Activated naive CD8-positive, alpha-beta T cell treated with anti-CD3 and anti-CD28 coated beads, Interleukin-2, amount 10 ng/mL, durations not matched to agents 7 days and 5 days (primary cell): Measurements from ENCODE around the gene WNT7A. TPM values are rescaled to one million over a fixed set of nuclear protein-coding genes. Genes with fewer than 3 reads are reported as not detected.

Experiments used
- ATAC-seq: fragments of 150-1000 bp; cut with Tn5 transposase; one replicate; pipeline ENCODE4 v1.10.0; 2021; ENCODE audit warnings: low read depth, moderate library complexity
- POLR2A ChIA-PET: fragments of 350-600 bp; sonication (Branson Sonifier 250); formaldehyde crosslinking; loops from one replicate; lab custom pipeline; 2021; ENCODE audit warnings: antibody characterized with exemption; lab: Charles Lee
- DNase-seq: peaks from one replicate; pipeline ENCODE4 v3.0.0; 2021
- H3K27ac Mint-ChIP-seq: one replicate; pipeline ENCODE4 v1.8.0; 2022; ENCODE audit warnings: mild to moderate bottlenecking, mixed read lengths
- H3K27me3 Mint-ChIP-seq: one replicate; pipeline ENCODE4 v1.8.0; 2022; ENCODE audit warnings: mild to moderate bottlenecking, moderate library complexity, mixed read lengths
- H3K36me3 Mint-ChIP-seq: one replicate; pipeline ENCODE4 v1.8.0; 2021; ENCODE audit warnings: mild to moderate bottlenecking, mixed read lengths
- H3K4me1 Mint-ChIP-seq: one replicate; pipeline ENCODE4 v1.8.0; 2021; ENCODE audit warnings: mixed read lengths
- H3K4me3 Mint-ChIP-seq: one replicate; pipeline ENCODE4 v1.8.0; 2022; ENCODE audit warnings: mild to moderate bottlenecking, moderate library complexity, mixed read lengths
- H3K9me3 Mint-ChIP-seq: one replicate; pipeline ENCODE4 v1.8.0; 2021; ENCODE audit warnings: mixed read lengths
- total RNA-seq, 2 experiments: library from RNA; stranded (reverse); gene quantifications; one replicate each; pipeline ENCODE4 v1.2.3, GENCODE V29; 2021

WNT7A gene
- total RNA-seq, 2 experiments from 2014 or later = 1.5 TPM

DNA sequence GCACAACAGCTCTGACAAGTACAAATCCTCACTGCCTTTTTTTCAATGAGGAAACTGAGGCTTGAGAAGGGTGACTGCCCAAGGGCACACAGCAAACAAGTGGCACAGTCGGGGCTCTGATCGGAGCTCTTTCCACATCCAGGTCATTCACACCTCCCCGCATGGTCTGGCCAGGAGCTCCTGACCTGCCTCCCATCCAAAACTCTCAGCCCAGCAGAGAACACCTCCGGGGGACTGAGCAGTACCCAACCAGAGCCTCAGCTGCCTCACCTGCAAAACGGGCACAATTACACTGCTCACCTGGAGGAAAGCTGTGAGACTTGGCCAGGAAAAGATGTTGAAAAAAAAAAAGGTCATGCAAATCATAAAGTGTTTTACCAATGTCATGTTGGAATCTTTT, 36.5 kb downstream of the WNT7A start:
- Mint-ChIP-seq H3K27me3 (no peaks in the 10 kb centered on the region), H3K4me1 (no peaks in the 10 kb centered on the region), H3K4me3 (no peak overlapping the region), H3K36me3 (no peaks in the 10 kb centered on the region), H3K27ac (no peak overlapping the region), H3K9me3 (no peaks in the 10 kb centered on the region)
- POLR2A ChIA-PET = interaction anchor here (0.7 kb wide), 1 partner anchor 155 kb away, joined by 3 read pairs; no protein-coding TSS in a partner anchor
- ATAC-seq = no peak
- DNase-seq = no peak

DNA sequence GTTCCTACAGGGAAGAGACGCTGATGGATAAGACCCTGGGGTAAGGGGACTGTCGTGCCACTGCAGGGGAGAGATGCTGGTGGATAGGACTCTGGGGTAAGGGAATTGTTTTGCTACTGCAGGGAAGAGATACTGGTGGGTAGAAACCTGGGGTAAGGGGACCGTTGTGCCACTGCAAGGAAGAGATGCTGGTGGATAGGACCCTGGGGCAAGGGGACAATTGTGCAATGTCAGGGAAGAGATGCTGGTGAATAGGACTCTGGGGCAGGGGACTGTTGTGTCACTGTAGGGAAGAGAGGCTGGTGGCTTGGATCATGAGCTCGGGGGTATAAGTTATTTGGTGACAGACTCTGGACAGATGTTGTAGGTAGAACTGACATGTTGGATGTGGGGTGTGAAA, 37.6 kb downstream of the WNT7A start:
- no peak for DNase-seq
- H3K36me3 Mint-ChIP-seq = no peaks in the 10 kb centered on the region
- POLR2A ChIA-PET = no interaction called here

DNA sequence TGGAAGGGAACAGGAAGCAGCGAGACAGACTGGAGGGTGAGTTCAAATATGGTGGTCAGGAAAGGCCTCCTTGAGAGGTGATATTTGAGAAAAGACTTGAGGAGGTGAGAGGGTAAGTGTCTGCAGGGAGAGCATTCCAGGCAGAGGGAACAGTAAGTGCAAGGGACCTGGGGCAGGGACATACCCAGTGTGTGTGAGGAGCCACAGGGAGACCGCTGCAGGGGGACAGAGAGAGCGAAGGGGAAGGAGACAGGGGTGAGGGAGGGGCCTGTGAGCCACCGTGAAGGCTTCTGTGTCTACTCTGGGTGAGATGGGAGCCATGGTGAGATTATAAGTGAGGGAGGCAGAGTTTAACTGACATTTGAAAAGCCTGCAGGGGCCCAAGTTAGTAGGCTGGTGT, 38.0 kb downstream of the WNT7A start:
- H3K4me3 Mint-ChIP-seq = no peak overlapping the region
- POLR2A ChIA-PET = no interaction called here
- no peaks in the 10 kb centered on the region for H3K4me1 Mint-ChIP-seq
- no peaks in the 10 kb centered on the region for H3K27me3 Mint-ChIP-seq
- DNase-seq = no peak
- H3K36me3 Mint-ChIP-seq = no peaks in the 10 kb centered on the region
- no peak for ATAC-seq
- H3K27ac Mint-ChIP-seq = no peak overlapping the region
- no peaks in the 10 kb centered on the region for H3K9me3 Mint-ChIP-seq

More for the DNA sequence above, 37.6 kb downstream of the WNT7A start:
- H3K27ac Mint-ChIP-seq = no peak overlapping the region
- ATAC-seq = no peak
- H3K27me3 Mint-ChIP-seq = no peaks in the 10 kb centered on the region
- H3K4me3 Mint-ChIP-seq = no peak overlapping the region
- no peaks in the 10 kb centered on the region for H3K4me1 Mint-ChIP-seq
- H3K9me3 Mint-ChIP-seq = no peaks in the 10 kb centered on the region

DNA sequence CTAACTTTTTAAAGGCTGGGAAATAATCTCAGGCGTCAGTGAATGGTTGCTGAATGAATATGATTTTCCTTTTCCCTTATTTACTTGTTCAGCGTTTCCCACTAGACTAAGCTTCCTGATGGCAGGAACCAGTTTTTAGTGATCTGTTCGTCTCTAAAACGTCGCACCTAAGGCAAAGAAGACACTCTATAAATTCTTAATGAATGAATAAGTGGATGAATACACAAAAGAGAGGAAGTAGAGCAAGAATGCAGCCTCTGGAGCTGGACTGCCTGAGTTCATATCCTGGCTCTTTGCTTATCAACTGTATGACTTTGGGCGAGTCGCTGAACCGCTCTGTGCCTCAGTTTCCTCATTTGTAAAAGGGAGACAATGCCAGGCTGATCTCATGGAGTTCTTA, 38.7 kb downstream of the WNT7A start:
- DNase-seq = no peak
- H3K9me3 Mint-ChIP-seq = no peaks in the 10 kb centered on the region
- H3K27ac Mint-ChIP-seq = no peak overlapping the region
- no peaks in the 10 kb centered on the region for H3K36me3 Mint-ChIP-seq
- ATAC-seq = no peak
- H3K4me1 Mint-ChIP-seq = no peaks in the 10 kb centered on the region
- POLR2A ChIA-PET = no interaction called here
- H3K27me3 Mint-ChIP-seq = no peaks in the 10 kb centered on the region
- H3K4me3 Mint-ChIP-seq = no peak overlapping the region

DNA sequence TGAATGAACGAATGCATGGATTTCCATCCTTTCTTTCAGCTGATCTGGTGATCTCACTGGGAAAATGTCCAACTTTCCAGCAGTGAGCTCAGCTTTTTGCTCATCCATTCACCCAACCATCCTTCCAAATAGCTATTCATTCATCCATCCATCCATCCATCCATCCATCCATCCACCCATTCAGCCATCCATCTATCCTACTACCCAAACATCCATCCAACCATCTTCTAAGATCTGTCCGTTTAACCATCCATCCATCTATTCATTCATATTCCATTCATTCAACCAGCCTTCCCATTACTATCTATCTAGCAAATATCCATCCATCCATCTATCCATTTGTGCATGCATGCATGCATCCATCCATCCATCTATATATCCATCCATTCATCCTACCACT, 39.4 kb downstream of the WNT7A start:
- H3K27ac Mint-ChIP-seq = no peak overlapping the region
- no peaks in the 10 kb centered on the region for H3K4me1 Mint-ChIP-seq
- H3K4me3 Mint-ChIP-seq = no peak overlapping the region
- H3K27me3 Mint-ChIP-seq = no peaks in the 10 kb centered on the region
- POLR2A ChIA-PET = no interaction called here
- H3K36me3 Mint-ChIP-seq = no peaks in the 10 kb centered on the region
- H3K9me3 Mint-ChIP-seq = no peaks in the 10 kb centered on the region
- no peak for ATAC-seq
- no peak for DNase-seq

DNA sequence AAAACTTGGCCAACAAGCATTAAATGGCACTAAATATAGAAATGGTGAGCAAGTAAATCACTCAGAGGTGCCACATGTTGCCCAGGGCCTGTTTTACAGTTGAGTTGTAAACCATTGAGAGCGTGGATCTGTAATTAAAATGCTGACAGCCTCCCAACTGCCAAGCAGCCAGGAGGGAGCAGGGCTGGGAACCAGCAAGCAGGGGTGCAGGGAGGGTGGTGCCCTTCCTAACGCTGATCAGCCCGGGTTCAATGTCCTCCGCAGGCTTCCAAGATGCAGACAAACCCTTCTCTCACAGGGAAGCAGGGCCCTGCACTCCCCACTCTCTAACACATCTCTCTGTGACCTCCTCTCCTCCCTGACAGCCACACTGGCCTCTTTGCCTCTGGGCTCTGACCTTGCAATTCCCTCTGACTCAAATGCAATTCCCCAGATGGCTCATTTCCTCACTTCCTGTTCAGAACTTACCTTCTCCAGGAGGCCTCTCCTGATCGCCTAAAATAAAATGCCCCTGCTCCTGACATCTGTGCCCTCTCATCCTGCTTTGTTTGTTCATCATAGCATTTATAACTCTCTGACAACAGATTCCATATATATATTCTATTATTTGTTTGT, 40.0 kb downstream of the WNT7A start:
- Mint-ChIP-seq H3K27me3 (no peaks in the 10 kb centered on the region), H3K9me3 (no peaks in the 10 kb centered on the region), H3K4me3 (no peak overlapping the region), H3K36me3 (no peaks in the 10 kb centered on the region), H3K4me1 (no peaks in the 10 kb centered on the region), H3K27ac (no peak overlapping the region)
- ATAC-seq (no peak), DNase-seq (no peak)
- POLR2A ChIA-PET = no interaction called here

DNA sequence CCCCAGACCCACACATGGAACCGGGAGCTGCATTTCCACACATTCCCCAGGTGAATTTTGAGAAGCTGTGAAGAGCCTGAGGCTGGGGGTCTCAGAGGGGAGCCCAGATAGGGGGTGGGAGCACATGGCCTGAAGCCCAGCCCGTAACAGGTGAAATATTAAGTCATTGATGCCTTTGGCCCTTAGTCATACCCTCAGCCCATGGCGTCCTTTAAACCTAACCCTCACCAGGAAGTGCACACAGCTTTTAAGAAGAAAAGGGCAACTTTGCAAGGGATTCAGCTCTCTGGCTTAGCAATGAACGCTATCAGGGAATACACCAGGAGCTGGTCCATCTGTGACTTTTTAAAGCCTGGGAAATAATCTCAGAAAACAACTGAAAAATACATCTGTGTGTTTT, 40.6 kb downstream of the WNT7A start:
- Mint-ChIP-seq H3K9me3 (no peaks in the 10 kb centered on the region), H3K36me3 (no peaks in the 10 kb centered on the region), H3K4me1 (no peaks in the 10 kb centered on the region)

DNA sequence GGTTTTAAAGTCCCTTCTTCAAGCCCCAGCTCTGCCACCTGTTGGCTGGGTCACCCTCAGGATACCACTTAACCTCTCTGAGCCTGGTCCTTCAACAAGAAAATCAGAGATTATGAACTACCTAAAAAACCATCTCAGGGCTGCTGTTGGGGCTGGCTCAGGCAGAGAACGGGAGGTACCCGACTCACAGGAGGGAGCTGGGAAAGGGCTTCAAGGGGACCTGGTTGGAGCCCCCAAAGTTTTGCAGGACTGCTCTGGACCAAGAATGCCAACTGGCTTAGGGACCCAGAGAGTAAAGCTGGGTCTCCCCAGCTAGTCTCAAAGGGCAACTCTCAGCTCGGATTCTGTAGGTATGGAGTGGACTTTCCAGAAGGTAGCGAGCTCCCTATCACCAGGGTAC, 41.5 kb downstream of the WNT7A start:
- DNase-seq = no peak
- H3K9me3 Mint-ChIP-seq = no peaks in the 10 kb centered on the region
- no peak overlapping the region for H3K27ac Mint-ChIP-seq
- no peaks in the 10 kb centered on the region for H3K4me1 Mint-ChIP-seq
- ATAC-seq = no peak
- no peak overlapping the region for H3K4me3 Mint-ChIP-seq
- no peaks in the 10 kb centered on the region for H3K27me3 Mint-ChIP-seq
- POLR2A ChIA-PET = no interaction called here
- no peaks in the 10 kb centered on the region for H3K36me3 Mint-ChIP-seq

More for the DNA sequence above, 40.6 kb downstream of the WNT7A start:
- no peak for ATAC-seq
- no peak for DNase-seq
- Mint-ChIP-seq H3K27me3 (no peaks in the 10 kb centered on the region), H3K4me3 (no peak overlapping the region), H3K27ac (no peak overlapping the region)
- POLR2A ChIA-PET = no interaction called here

DNA sequence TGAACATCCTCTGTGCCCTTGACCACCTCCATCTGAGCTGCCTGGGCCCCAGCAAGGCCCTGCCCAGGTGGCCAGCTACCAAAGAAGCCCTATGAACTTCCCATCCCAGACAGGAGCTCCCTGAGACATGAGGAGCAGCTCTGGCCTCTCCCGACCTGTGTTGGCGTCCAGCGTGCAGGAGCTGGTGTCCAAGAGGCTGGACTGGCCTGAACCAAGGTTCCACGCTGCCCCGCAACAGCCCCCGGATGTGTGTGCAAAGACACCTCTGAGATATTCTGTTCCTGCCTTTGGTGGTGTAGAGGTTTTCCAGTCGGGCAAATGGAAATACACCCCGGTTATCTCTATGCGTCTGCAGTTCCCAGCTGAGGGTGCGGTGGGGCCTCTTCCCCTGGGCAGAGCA, 42.1 kb downstream of the WNT7A start:
- Mint-ChIP-seq H3K27me3 (no peaks in the 10 kb centered on the region), H3K27ac (no peak overlapping the region), H3K9me3 (no peaks in the 10 kb centered on the region), H3K4me3 (no peak overlapping the region), H3K36me3 (no peaks in the 10 kb centered on the region), H3K4me1 (no peaks in the 10 kb centered on the region)
- no peak for DNase-seq
- ATAC-seq = no peak
- POLR2A ChIA-PET = no interaction called here

DNA sequence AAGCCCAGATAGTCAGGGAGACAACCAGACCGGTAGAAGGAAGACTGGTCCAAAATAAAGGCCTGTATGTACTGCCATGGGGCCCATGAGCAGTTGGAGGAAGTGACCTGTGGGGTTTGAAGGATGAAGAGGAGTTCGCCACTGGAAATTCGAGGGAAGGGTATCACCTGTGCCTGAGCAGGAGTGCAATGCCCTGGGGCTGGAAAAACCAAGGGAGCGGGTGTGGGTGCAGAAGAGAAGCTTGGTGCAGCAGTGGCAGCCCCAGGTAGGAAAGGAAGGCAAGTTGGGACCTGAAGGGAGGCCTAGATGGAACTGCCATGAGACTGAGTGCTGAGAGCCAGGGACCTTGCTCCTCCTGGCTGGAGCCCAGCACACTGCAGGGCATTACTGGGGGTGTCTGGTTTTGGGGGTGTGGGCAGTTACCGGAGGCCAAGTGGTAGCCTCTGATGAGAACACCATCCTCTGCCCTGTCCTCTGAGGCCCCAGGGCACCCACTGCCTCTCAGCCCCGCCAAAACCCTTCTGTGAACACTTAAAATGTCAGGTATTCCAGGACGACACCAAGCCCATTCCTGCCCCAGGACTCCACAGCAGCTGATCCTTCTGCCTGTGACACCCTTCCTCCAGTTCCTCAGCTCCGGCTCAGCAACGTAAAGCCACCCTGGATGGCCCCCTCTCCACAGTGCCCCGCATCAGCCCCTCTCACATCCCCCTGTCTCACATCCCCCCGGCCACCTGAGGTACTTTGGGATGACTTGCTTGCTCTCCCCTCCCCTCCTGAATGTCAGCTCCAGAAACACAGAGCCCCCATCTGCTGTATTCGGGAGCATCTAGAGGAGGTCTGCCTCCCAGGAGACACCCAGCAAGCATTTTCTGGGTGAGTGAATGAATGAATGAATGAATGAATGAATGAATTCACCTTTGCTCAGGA, 42.9 kb downstream of the WNT7A start:
- POLR2A ChIA-PET = no interaction called here
- H3K27ac Mint-ChIP-seq = no peak overlapping the region
- H3K9me3 Mint-ChIP-seq = no peaks in the 10 kb centered on the region

DNA sequence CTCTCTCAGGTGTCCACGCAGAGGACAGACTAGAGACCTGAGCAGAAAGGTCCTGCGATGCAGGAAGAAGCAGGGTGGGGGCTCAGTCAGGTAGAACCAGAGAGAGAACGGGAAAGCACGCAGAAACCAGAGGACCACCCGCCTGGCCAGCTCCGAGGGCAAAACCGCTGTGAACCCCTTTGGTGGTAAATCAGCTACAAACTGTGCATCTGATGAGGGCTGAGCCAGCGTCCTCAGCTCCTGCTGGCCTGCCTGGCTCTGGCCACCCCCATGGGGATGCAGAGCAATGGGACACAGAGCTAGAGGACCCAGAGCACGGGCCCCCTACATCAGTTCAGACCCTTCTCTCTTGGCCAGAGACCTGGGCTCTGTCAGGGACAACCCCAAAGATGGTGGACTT, 44.6 kb downstream of the WNT7A start:
- no peaks in the 10 kb centered on the region for H3K36me3 Mint-ChIP-seq
- POLR2A ChIA-PET = no interaction called here
- no peak for DNase-seq

More for the DNA sequence above, 42.9 kb downstream of the WNT7A start:
- Mint-ChIP-seq H3K4me3 (no peak overlapping the region), H3K36me3 (no peaks in the 10 kb centered on the region), H3K4me1 (no peaks in the 10 kb centered on the region), H3K27me3 (no peaks in the 10 kb centered on the region)
- no peak for ATAC-seq
- no peak for DNase-seq

DNA sequence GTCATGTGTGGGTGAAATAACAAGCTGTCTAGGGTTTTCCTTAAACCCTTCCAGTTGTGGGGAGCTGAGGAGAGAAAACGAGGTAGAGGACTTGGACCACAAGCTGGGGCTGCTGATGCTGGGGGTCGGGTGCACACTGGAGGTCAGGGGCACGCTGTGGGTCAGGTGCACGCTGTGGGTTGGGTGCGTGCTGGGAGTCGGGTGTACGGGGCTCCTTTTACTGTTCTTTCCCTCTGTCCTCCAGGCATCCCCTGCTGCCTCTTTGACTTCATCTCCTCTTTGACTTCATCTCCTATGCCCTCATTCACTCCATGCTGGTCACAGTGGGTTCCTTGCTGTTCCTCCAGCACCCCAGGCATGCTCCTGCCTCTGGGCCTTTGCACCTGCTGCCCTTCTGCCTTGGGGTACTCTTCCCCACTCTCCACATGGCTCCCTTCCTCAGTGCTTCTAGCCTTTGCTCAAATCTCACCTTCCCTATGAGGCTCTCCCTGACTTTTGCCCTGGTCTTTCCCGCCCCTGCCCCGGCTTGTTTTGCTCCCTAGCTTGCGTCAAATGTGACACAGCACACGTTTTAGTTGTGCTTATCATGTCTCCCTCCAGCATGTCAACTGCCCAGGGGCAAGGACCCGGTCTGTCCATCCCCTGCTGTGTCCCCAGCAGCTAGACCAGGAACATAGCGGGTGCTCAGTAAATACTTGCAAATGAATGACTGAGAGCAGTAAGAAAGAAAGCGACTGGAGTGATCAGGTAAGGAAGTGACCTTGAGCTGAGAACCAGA, 45.4 kb downstream of the WNT7A start:
- Mint-ChIP-seq H3K9me3 (no peaks in the 10 kb centered on the region), H3K27ac (no peak overlapping the region), H3K4me1 (no peaks in the 10 kb centered on the region), H3K4me3 (no peak overlapping the region), H3K36me3 (no peaks in the 10 kb centered on the region), H3K27me3 (no peaks in the 10 kb centered on the region)
- DNase-seq (no peak), ATAC-seq (no peak)
- POLR2A ChIA-PET = no interaction called here

More for the DNA sequence above, 44.6 kb downstream of the WNT7A start:
- Mint-ChIP-seq H3K27ac (no peak overlapping the region), H3K9me3 (no peaks in the 10 kb centered on the region), H3K27me3 (no peaks in the 10 kb centered on the region), H3K4me3 (no peak overlapping the region), H3K4me1 (no peaks in the 10 kb centered on the region)
- ATAC-seq = no peak

DNA sequence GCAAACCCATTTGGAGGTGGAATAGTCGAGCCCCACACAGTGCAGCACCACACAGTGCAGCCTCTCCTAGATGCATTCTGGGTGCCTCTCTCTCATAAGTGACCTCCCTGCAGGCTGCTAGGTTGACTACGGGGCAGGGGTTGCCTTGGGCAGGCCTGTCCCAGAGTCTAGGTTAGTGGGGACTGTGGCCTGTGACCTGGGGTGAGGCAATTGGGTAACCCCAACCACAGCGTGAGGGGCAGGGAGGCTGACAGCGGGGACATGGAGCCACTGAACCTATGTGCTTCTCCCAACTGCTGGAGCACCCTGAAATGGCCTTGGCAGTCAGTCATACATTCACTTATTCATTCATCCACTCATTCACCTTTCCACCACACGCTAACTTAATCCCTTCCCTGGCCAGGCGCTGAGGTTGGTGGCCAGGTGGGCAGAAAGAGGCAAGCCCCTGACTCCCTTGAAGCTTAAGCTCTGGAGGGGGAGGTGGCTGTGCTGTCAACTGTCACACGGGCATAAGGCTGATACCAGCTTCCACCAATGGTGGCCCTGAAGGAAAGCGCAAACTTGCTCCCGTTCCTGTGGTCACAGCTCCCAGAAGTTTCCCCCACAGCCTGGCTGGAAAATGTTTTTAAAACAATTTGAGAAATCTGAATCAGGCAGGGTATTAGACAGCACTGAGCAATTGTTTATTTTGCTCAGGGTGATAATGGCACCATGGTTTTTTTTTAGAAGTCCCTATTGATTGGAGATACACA, 46.2 kb downstream of the WNT7A start:
- Mint-ChIP-seq H3K36me3 (no peaks in the 10 kb centered on the region), H3K9me3 (no peaks in the 10 kb centered on the region), H3K4me1 (no peaks in the 10 kb centered on the region), H3K27me3 (no peaks in the 10 kb centered on the region), H3K4me3 (no peak overlapping the region), H3K27ac (no peak overlapping the region)
- DNase-seq = no peak
- POLR2A ChIA-PET = no interaction called here
- ATAC-seq = no peak
